Adipocyte (in vitro differentiated cells): Measurements from ENCODE around the gene DCP1A.

Experiments
- DNase-seq: peaks from one replicate; pipeline ENCODE4 v3.0.0-alpha.2; 2015; ENCODE audit warnings: low read depth
- H3K27me3 ChIP-seq: replicated peaks from 2 replicates; pipeline ENCODE4 v1.7.0; 2013; ENCODE audit warnings: mild to moderate bottlenecking, low read length, moderate library complexity; ENCODE audit not compliant: control insufficient read depth, insufficient read depth
- H3K36me3 ChIP-seq: 2 replicates; pipeline ENCODE4 v1.7.0; 2013; ENCODE audit warnings: low read length, mild to moderate bottlenecking, moderate library complexity; ENCODE audit not compliant: control insufficient read depth, insufficient read depth, severe bottlenecking
- H3K4me1 ChIP-seq: 2 replicates; pipeline ENCODE4 v1.7.0; 2013; ENCODE audit warnings: mild to moderate bottlenecking, low read length, moderate library complexity; ENCODE audit not compliant: control insufficient read depth, insufficient read depth
- H3K4me3 ChIP-seq: 2 replicates; pipeline ENCODE4 v1.7.0; 2013; ENCODE audit warnings: mild to moderate bottlenecking, low read length, moderate library complexity
- H3K9ac ChIP-seq: 2 replicates; pipeline ENCODE4 v1.7.0; 2013; ENCODE audit warnings: mild to moderate bottlenecking, low read length, moderate library complexity
- H3K9me3 ChIP-seq: 2 replicates; pipeline ENCODE4 v1.7.0; 2013; ENCODE audit warnings: mild to moderate bottlenecking, low read length, moderate library complexity; ENCODE audit not compliant: control insufficient read depth

DCP1A gene

GRCh38 chr3:53242155-53242554, 105.2 kb downstream of the DCP1A start:
- no peak overlapping the region for H3K4me3 ChIP-seq
- no peak for DNase-seq
- H3K27me3 ChIP-seq: no peaks in the 10 kb centered on the region
- H3K9me3 ChIP-seq: no peaks in the 10 kb centered on the region
- H3K36me3 ChIP-seq: peaks cover 71% of the 10 kb centered on the region
- H3K9ac ChIP-seq: peak overlapping the region; percentile 73
- peaks cover 61% of the 10 kb centered on the region for H3K4me1 ChIP-seq

GRCh38 chr3:53240989-53241972, 106.1 kb downstream of the DCP1A start:
- H3K36me3 ChIP-seq: peaks cover 77% of the 10 kb centered on the region
- H3K27me3 ChIP-seq: no peaks in the 10 kb centered on the region
- H3K4me1 ChIP-seq: peaks cover 69% of the 10 kb centered on the region
- no peak overlapping the region for H3K4me3 ChIP-seq
- H3K9me3 ChIP-seq: no peaks in the 10 kb centered on the region
- DNase-seq: no peak
- peak overlapping the region; percentile 73 for H3K9ac ChIP-seq

DNA sequence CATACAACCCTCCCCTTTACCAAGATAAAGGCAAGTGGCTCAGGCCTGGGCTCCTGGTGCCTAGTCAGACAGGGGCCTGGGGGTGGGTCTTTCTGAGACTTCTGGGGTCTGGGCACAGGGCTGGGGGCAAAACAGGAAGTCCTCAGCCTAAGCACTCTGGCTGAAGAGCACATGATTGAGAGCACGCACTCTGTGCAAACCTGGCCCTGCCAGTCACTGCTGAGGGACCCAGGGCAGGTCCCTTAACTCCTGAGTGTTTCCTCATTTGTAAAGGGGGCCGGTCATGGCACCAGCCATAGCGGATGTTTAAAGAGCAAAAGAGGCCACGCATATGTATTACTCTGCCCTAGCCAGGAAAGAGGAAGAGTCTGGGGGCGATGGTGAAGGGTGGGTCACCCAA, 107.5 kb downstream of the DCP1A start:
- Histone ChIP-seq H3K36me3 (peaks cover 85% of the 10 kb centered on the region), H3K4me1 (peaks cover 80% of the 10 kb centered on the region), H3K27me3 (no peaks in the 10 kb centered on the region), H3K9me3 (no peaks in the 10 kb centered on the region), H3K9ac (peak overlapping the region; percentile 11), H3K4me3 (no peak overlapping the region)
- no peak for DNase-seq

DNA sequence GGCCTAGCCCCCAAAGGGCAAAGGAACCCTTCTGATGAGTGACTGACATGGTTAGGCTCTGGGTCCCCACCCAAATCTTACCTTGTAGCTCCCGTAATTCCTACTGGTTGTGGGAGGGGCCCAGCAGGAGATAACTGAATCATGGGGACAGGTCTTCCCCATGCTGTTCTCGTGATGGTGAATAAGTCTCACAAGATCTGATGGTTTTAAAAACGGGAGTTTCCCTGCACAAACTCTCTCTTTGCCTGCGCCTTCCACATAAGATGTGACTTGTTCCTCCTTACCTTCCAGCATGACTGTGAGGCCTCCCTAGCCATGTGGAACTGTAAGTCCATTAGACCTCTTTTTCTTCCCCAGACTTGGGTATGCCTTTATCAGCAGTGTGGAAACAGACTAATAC, 108.5 kb downstream of the DCP1A start:
- Histone ChIP-seq H3K36me3 (peaks cover 87% of the 10 kb centered on the region), H3K27me3 (no peaks in the 10 kb centered on the region), H3K9me3 (no peaks in the 10 kb centered on the region), H3K4me1 (peaks cover 79% of the 10 kb centered on the region), H3K4me3 (peak overlapping the region; percentile 18), H3K9ac (peak overlapping the region; percentile 48)
- DNase-seq: no peak

DNA sequence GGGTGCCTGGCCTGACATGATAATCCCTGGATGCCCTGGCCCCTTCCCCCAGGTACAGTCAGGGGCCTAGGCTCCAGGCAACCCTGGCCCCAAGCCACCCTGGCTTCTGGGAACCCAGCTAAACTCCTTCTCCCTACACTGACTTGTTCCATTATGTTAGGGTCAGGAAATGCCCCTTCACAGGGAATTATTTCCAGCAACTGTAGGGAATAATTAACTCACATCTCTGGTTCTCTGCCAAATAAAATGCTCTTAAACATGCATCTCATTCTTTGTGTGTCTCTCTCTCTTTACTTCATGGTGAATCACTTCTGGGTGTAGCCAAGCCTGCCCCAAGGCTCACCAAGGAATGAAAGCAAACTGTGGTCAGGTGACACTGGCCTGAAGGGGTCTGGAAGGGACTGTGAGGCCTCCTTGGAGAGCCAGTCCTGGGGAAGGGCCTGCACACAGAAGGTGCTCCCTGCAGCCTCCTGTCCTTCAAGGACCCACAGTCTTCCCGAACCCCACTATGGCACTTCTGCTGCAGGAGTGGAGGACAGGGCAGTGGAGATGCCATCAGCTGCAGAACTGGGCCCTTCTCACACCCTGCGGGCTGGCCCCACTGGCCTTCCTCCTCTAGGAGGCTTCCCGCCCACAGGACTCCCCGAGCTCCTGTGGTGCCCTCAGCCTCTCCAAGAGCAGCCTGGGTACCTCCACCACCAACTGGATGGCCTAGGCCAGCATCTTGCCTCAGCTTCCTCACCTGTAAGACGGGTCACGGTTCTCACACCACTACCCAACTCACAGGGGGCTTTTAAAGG, 109.1 kb downstream of the DCP1A start:
- peak overlapping the region; percentile 50 for H3K9ac ChIP-seq
- H3K4me1 ChIP-seq: peaks cover 79% of the 10 kb centered on the region
- H3K27me3 ChIP-seq: no peaks in the 10 kb centered on the region
- no peaks in the 10 kb centered on the region for H3K9me3 ChIP-seq
- peaks cover 87% of the 10 kb centered on the region for H3K36me3 ChIP-seq
- DNase-seq: peak; percentile 92
- H3K4me3 ChIP-seq: peak overlapping the region; percentile 18

GRCh38 chr3:53236112-53236841, 111.1 kb downstream of the DCP1A start:
- H3K27me3 ChIP-seq: no peaks in the 10 kb centered on the region
- no peak overlapping the region for H3K4me3 ChIP-seq
- no peaks in the 10 kb centered on the region for H3K9me3 ChIP-seq
- H3K4me1 ChIP-seq: peaks cover 71% of the 10 kb centered on the region
- peak overlapping the region; percentile 71 for H3K9ac ChIP-seq
- peaks cover 94% of the 10 kb centered on the region for H3K36me3 ChIP-seq
- peak; percentile 85 for DNase-seq

DNA sequence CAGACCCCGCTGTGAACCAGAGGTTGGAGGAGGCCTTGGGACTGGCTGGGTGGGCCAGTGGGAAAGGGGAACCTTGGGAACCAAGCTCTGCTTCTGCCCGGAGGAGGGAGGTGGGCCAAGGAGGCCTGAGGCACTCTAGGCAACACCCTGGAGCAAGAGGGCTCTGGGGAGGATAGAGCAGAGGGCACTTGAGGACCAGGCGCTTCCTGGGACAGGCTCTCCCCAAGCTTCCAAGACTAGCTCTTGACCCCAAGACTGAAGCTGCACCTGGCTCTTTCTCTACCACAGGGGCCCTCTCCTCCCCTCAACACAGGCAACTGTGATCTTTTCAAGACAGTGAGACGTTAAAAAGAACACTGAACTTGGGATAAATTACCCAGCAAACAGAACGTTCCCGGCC, 111.8 kb downstream of the DCP1A start:
- peaks cover 94% of the 10 kb centered on the region for H3K36me3 ChIP-seq
- no peak for DNase-seq

DNA sequence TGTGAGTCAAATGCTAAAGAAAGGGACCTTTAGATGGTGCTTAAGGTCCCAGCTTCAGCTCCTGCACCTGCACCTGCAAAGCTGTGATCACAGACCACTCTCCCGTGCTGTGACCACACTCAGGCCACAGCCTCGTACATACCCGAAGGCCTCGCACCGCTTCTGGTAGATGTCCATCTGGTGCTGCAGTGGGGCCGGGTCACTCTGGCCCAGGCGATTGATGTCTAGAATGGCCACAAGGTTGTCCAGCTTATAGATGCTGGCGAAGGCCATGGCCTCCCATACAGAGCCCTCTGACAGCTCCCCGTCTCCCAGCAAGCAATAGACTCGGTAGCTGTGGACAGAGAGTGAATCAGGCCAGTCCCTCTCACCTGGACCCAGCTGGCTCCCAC, 112.5 kb downstream of the DCP1A start:
- no peak overlapping the region for H3K4me3 ChIP-seq
- H3K9ac ChIP-seq: no peak overlapping the region
- peaks cover 94% of the 10 kb centered on the region for H3K36me3 ChIP-seq
- peaks cover 66% of the 10 kb centered on the region for H3K4me1 ChIP-seq
- no peak for DNase-seq
- H3K9me3 ChIP-seq: no peaks in the 10 kb centered on the region
- H3K27me3 ChIP-seq: no peaks in the 10 kb centered on the region

More for the DNA sequence above, 111.8 kb downstream of the DCP1A start:
- no peak overlapping the region for H3K4me3 ChIP-seq
- no peaks in the 10 kb centered on the region for H3K9me3 ChIP-seq
- H3K9ac ChIP-seq: peak overlapping the region; percentile 71
- peaks cover 66% of the 10 kb centered on the region for H3K4me1 ChIP-seq
- H3K27me3 ChIP-seq: no peaks in the 10 kb centered on the region

DNA sequence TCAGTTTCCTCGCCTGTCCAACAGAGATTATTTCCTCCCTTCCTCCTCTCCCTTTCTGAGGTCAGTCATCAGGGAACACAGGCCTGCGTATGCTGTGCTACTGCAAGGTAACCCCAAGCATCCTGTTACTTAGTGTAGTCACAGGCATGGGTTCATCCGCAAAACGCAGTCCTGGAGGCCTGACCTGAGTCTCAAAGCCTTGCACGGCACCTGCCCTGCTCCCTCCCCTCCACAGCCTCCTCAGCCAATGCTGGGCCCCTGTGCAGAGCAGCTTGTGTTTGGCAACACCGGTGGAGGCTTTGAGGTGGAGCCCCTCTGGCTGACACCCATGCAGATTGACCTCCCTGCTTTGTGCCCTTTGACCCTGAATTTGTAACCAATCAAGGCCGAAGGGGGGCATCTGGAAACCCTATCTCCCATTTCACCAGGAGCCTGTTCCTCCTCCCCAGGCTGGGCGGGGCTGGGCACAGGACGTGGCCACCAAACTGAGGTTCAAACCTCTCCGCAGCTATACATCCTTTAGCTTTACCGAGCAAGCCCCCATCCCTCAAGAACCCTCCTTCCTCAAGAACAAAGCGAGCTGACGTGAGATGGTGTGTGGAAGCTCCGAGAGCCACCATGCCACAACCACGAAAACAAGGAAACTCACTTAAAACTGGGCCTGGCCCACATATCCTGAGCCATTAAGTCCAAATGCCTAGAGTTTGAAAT, 113.1 kb downstream of the DCP1A start:
- Histone ChIP-seq H3K4me3 (no peak overlapping the region), H3K27me3 (no peaks in the 10 kb centered on the region), H3K4me1 (peaks cover 63% of the 10 kb centered on the region), H3K9ac (peak overlapping the region; percentile 53), H3K36me3 (peaks cover 94% of the 10 kb centered on the region), H3K9me3 (no peaks in the 10 kb centered on the region)
- DNase-seq: no peak
